ENCODE results near the gene ADAMTS3.

Gene ADAMTS3

GRCh38 chr4:72358483-72358882, 210.5 kb downstream of the ADAMTS3 start:
- TF ChIP-seq RAD21 (IDR thresholded peaks at IDR 0.05; ENCODE audit: low read depth) (no peak), ZBTB7A (IDR thresholded peaks at IDR 0.05; ENCODE audit: low read depth) (no peak), CEBPB (IDR thresholded peaks at IDR 0.05) (no peak), EP300 (IDR thresholded peaks at IDR 0.05; ENCODE audit: borderline replicate concordance) (no peak), TAF1 (IDR thresholded peaks at IDR 0.05; ENCODE audit: low read depth) (no peak), TEAD4 (IDR thresholded peaks at IDR 0.05) (no peak), REST (IDR thresholded peaks at IDR 0.05; ENCODE audit: low read depth) (no peak), MAX (IDR thresholded peaks at IDR 0.05) (no peak), USF1 (IDR thresholded peaks at IDR 0.05) (no peak), TCF12 (IDR thresholded peaks at IDR 0.05; ENCODE audit: low read depth) (no peak), NFIC (IDR thresholded peaks at IDR 0.05) (no peak), YY1 (IDR thresholded peaks at IDR 0.05; ENCODE audit: low read depth) (no peak), FOXM1 (IDR thresholded peaks at IDR 0.05; ENCODE audit: borderline replicate concordance, low read depth) (no peak), EGR1 (IDR thresholded peaks at IDR 0.05) (no peak), CREB1 (IDR thresholded peaks at IDR 0.05; ENCODE audit: low read depth) (no peak)

GRCh38 chr4:72357908-72358307, 211.1 kb downstream of the ADAMTS3 start:
- TF ChIP-seq RAD21 (IDR thresholded peaks at IDR 0.05; ENCODE audit: low read depth) (no peak), USF1 (IDR thresholded peaks at IDR 0.05) (no peak), TAF1 (IDR thresholded peaks at IDR 0.05; ENCODE audit: low read depth) (no peak), CREB1 (IDR thresholded peaks at IDR 0.05; ENCODE audit: low read depth) (no peak), YY1 (IDR thresholded peaks at IDR 0.05; ENCODE audit: low read depth) (no peak), EGR1 (IDR thresholded peaks at IDR 0.05) (no peak), TEAD4 (IDR thresholded peaks at IDR 0.05) (no peak)

GRCh38 chr4:72352711-72353110, 216.3 kb downstream of the ADAMTS3 start:
- TF ChIP-seq ZBTB7A (IDR thresholded peaks at IDR 0.05; ENCODE audit: low read depth): no peak
- TF ChIP-seq CEBPB (IDR thresholded peaks at IDR 0.05): no peak
- TF ChIP-seq CREB1 (IDR thresholded peaks at IDR 0.05; ENCODE audit: low read depth): no peak
- TF ChIP-seq RAD21 (IDR thresholded peaks at IDR 0.05; ENCODE audit: low read depth): no peak
- no peak for TF ChIP-seq EGR1 (IDR thresholded peaks at IDR 0.05)
- no peak for TF ChIP-seq MAX (IDR thresholded peaks at IDR 0.05)

GRCh38 chr4:72351521-72351920, 217.5 kb downstream of the ADAMTS3 start:
- no peak for TF ChIP-seq MAX (IDR thresholded peaks at IDR 0.05)
- TF ChIP-seq ZBTB7A (IDR thresholded peaks at IDR 0.05; ENCODE audit: low read depth): no peak
- TF ChIP-seq TEAD4 (IDR thresholded peaks at IDR 0.05): no peak
- no peak for TF ChIP-seq TAF1 (IDR thresholded peaks at IDR 0.05; ENCODE audit: low read depth)
- no peak for TF ChIP-seq REST (IDR thresholded peaks at IDR 0.05; ENCODE audit: low read depth)
- no peak for TF ChIP-seq YY1 (IDR thresholded peaks at IDR 0.05; ENCODE audit: low read depth)
- TF ChIP-seq CREB1 (IDR thresholded peaks at IDR 0.05; ENCODE audit: low read depth): no peak
- TF ChIP-seq TCF12 (IDR thresholded peaks at IDR 0.05; ENCODE audit: low read depth): no peak

GRCh38 chr4:72348701-72349100, 220.3 kb downstream of the ADAMTS3 start:
- TF ChIP-seq EP300 (IDR thresholded peaks at IDR 0.05; ENCODE audit: borderline replicate concordance) (no peak), RAD21 (IDR thresholded peaks at IDR 0.05; ENCODE audit: low read depth) (no peak), FOXM1 (IDR thresholded peaks at IDR 0.05; ENCODE audit: borderline replicate concordance, low read depth) (no peak), MAX (IDR thresholded peaks at IDR 0.05) (no peak), YY1 (IDR thresholded peaks at IDR 0.05; ENCODE audit: low read depth) (no peak), REST (IDR thresholded peaks at IDR 0.05; ENCODE audit: low read depth) (no peak), USF1 (IDR thresholded peaks at IDR 0.05) (no peak), TCF12 (IDR thresholded peaks at IDR 0.05; ENCODE audit: low read depth) (no peak), NFIC (IDR thresholded peaks at IDR 0.05) (no peak), TAF1 (IDR thresholded peaks at IDR 0.05; ENCODE audit: low read depth) (no peak), TEAD4 (IDR thresholded peaks at IDR 0.05) (no peak), CEBPB (IDR thresholded peaks at IDR 0.05) (no peak), EGR1 (IDR thresholded peaks at IDR 0.05) (no peak), ZBTB7A (IDR thresholded peaks at IDR 0.05; ENCODE audit: low read depth) (no peak), CREB1 (IDR thresholded peaks at IDR 0.05; ENCODE audit: low read depth) (no peak)
